DMS53 treated with DMSO at 0.1 percent for 48 hours (cell line): ENCODE results near the gene TNFAIP6.
"Not testable (repeated sequence)": the region's sequence is repeated elsewhere in the genome, so short reads cannot be mapped to it uniquely, and the experiment has no call there.

Source experiments
- DNase-seq: peaks from one replicate; lab custom pipeline; 2025; ENCODE audit not compliant: unreplicated experiment; lab: John Stamatoyannopoulos, UW

TNFAIP6 gene

DNA sequence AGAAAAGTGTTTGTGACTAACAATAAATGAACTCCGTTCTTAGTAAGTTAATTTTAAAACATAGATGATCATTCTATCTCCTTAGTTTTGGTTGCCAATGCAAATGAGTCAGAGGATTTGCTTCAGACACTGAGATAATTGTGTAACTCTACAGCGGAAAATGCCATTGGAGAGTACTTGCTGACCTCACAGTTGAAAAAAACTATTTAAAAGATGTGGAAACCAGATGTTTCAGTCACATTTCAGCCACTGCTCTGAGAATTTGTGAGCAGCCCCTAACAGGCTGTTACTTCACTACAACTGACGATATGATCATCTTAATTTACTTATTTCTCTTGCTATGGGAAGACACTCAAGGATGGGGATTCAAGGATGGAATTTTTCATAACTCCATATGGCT lies at the start of gene TNFAIP6:
TNFAIP6 (plus strand) TSS at position 234 of the 400 bp plus-strand sequence; CDS start at position 309, 75 bp downstream.
- DNase-seq, result no peak

DNA sequence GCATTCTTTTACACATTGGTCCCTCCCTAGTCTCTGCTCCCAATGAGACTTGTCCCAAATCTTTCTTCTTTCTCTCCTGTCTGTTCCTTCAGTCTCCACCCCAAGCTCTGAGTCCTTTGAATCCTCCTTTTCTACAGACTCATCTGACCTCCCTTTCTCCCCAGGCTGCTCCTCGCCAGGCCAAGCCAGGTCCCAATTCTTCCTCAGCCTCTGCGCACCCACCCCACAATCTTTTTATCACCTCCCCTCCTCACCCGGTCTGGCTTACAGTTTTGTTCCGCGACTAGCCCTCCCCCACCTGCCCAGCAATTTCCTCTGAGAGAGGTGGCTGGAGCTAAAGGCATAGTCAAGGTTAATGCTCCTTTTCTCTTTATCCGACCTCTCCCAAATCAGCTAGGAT lies 47.1 kb upstream of the TNFAIP6 start:
- not testable (repeated sequence) for DNase-seq

DNA sequence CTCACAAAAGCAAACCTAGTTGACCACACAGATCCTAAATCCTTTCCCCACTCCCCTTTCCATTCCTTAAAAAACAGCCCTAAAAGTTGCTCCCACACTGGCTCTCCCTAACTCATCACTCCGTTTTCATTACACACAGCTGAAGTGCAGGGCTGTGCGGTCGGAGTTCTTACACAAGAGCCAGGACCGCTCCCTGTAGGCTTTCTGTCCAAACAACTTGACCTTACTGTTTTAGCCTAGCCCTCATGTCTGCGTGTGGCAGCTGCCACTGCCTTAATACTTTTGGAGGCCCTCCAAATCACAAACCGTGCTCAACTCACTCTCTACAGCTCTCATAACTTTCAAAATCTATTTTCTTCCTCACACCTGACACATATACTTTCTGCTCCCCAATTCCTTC lies 45.0 kb upstream of the TNFAIP6 start:
- not testable (repeated sequence) for DNase-seq

- DNase-seq, result no peak
These were observed 42.0 kb upstream of the TNFAIP6 start for GRCh38 chr2:151315381-151315903.

DNA sequence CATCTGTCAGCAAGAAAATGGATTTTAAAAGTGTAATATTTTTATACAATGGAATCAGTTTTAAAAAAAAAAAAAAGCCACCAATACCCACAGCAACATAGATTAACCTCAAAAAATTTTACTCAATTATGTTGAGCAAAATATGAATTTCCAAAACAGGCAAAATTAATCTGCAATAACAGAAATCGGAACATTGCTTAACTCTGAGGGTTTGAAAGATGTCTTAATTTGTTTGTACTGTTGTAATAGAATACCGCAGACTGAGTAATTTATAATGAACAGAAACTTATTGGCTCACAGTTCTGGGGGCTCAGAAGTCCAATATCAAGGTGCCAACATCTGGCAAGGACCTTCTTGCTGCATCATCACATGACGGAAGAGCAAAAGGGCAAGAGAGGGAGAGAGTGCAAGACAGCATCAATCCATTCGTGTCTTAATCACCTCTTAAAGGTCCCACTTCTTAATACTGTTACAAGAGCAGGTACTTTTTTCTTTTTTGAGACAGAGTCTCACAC lies 31.8 kb upstream of the TNFAIP6 start:
- no peak for DNase-seq

GRCh38 chr2:151326554-151326953 lies 30.8 kb upstream of the TNFAIP6 start:
- no peak for DNase-seq

- no peak for DNase-seq
These were observed 27.4 kb upstream of the TNFAIP6 start for GRCh38 chr2:151329998-151330397.

GRCh38 chr2:151333083-151333482 lies 24.3 kb upstream of the TNFAIP6 start:
- no peak for DNase-seq

GRCh38 chr2:151334082-151334815 lies 23.1 kb upstream of the TNFAIP6 start:
- no peak for DNase-seq

DNA sequence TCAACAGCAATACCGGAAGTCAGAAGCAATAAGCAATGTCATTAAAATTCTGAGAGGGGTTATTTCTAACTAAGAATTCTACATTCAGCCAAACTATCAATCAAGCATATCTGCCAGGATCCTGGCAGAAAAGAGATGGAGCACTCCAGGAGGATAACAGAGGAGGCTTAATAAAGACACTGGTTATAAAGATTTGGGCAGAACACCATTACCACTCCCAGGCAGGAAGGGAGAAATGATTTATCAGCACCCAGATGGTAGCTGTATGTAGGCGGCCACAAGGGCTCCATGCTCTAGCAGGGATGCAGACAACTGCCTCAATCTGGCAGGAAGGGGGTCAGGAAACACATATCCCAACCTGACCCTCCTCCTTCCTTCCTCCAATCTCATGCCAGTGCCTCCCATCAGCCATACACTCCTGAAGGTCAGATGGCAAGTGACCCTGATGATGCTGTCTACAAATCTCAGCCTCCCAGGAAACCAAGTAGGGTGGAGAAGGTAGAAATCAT lies 20.5 kb upstream of the TNFAIP6 start:
- DNase-seq, result no peak

DNA sequence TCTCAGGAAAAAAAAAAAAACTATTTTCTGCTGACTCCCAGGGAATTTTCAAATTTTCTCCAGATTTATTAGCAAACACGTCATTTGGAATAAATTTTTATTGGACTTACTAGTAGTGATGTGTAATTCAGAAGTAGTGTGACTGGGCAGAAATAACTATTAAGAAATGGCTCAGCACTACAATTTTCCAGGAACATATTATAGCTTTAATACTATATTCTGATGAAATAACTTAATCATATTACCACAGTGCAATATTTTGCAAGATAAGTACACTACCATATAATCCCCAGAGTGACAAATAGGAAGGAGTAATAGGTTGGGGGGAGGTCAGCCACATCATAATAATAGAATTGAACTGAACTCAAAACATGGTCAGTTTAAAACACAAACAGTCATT lies 19.7 kb upstream of the TNFAIP6 start:
- DNase-seq, result no peak

GRCh38 chr2:151338115-151338514 lies 19.3 kb upstream of the TNFAIP6 start:
- no peak for DNase-seq

DNA sequence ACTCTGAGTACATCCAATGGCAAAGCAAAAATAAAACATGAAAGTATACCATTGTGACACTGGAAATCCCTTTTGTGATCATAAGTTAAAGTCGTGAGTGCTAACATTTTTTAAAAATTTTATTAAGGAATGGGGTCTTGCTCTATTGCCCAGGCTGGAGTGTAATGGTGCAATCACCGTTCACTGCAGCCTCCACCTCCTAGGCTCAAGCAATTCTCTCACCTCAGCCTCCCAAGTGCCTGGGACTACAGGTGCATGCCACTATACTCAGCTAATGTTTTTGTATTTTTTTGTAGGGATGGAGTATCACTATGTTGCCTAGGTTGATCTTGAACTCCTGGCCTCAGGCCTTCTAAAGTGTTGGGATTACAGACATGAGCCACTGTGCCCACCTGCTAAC lies 14.3 kb upstream of the TNFAIP6 start:
- no peak for DNase-seq

- DNase-seq, result not testable (repeated sequence)
These were observed 13.2 kb upstream of the TNFAIP6 start for GRCh38 chr2:151344191-151344590.

GRCh38 chr2:151344906-151345305 lies 12.5 kb upstream of the TNFAIP6 start:
- no peak for DNase-seq

DNA sequence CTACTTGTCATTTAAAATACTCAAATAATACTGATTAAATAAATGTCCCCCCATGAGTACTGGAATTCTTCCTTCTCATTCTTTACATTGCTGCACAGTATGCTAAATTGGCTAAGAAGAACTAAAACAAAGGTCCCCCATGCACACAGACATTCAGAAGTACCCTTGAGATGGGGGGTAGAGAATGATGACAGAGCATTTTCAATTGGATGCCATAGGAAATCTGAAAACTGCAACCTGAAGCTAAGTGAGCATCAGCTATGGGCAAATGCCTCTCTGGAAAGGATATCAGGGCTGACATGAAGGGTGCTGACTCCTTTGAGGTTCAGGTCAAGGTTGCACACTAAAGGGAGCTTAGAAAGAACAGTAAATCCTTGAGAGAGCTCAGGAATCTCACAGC lies 10.1 kb upstream of the TNFAIP6 start:
- no peak for DNase-seq

GRCh38 chr2:151347906-151348305 lies 9.5 kb upstream of the TNFAIP6 start:
- no peak for DNase-seq

- no peak for DNase-seq
These were observed 6.7 kb upstream of the TNFAIP6 start for GRCh38 chr2:151350579-151351195.

DNA sequence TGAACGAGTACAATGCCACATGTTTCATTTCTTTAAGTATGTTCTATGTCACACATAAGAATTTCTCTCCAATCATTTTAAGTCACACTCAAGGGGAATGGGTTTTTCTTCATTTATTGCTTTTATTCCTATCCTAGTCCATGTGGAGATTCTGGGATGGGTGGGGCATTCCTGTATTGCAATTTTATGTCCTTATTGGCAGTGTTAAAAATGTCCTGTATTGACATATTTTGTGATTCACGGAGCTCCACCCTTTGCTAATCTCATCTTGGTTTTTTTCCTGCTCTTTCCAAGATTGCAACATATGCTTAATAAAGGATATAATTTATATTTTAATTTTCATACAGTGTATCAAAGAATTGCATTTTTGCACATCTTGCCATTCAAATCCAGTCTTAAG lies 3.4 kb upstream of the TNFAIP6 start:
- no peak for DNase-seq

- no peak for DNase-seq
These were observed 2.6 kb upstream of the TNFAIP6 start for GRCh38 chr2:151354807-151355206.

DNA sequence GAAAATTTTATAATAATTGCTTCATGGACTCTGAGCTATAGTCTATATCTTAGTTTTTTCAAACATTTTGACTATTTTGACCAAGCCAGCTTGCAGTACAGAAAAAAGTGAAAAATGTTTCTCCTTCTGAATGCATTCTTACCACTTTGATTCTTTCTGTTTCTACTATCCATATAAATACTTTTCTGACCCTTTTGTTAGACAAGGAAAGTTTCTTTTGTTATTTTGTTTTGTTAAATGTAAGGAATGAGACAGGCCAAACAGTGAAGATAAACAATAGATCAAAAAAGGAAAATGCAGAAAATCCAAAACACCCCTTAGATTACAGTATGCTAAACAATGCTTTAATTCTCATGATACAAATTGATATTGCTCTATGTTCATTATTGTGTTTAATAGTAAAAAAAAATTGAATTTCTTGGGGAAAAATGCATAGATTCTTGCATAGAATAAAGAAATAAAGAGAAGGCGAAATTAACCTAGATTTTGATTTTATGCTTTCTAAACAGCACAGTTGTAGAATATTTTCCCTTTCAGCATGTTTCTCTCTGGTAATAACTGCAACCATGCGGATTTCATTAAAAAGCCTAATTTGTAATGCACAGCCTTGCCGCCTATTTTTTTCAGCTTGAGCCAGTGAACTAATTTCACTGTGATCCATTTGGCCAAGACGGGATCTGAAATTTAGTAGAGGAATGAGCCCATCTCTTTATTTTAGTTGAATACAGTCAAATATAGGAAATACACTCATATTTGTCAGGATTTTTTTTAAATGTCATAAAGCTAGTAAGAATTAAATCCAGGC lies 976 bp downstream of the TNFAIP6 start:
- DNase-seq, result no peak
